ENCODE measurements around the gene CYGB. TPM values are rescaled to one million over a fixed set of nuclear protein-coding genes. Genes with fewer than 3 reads are reported as not detected.
A peak's percentile ranks its signal among the peaks of the same experiment; 100 is the strongest.

The CYGB gene
- total and polyA plus RNA-seq, 9 of the 15 experiments (the other 6 are each of a cell fraction or from before 2014, with no cell fraction given): 0.08 to 0.95 (median 0.18) TPM; not detected in 5

DNA sequence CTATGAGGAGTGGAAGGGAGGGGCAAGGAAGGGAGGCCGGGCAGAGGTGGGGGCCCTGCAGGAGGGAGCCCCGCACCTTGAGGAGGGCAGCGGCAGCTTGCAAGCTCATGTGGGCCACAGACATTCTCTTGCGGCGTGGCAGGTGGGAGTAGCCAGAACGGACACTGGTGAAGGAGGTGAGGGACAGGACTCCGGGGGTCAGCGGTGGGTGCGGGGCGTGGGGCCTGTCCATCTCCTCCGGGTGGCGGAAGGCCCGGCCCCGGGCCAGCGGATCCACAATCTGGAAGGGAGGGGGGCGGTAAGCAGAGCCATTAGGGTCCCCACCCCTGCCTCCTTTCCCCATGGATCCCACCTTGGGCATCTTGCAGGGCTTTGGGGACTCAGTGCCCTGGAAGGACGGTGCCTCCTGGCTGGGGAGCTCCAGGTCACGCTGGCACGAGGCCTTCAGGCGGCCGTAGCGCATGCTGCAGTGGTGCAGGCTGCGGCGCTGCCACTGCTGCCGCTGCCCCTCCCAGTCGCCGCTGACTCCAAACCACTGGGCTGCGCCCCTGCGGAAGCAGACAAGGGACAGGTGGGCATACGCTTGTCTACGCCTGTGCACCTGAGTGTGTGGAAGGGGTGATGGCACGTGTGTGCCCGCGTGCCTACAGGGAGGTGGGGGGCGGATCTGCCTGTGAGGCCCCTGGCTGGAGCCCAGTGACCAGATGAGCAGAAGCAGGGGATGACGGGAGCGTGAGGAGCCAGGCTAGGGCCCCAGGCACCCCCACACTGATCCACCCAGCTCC is 58.6 kb downstream of the CYGB start:
- intact Hi-C loops (cut with micrococcal nuclease) (no loop called here), in situ Hi-C loops (cut with MboI) (no loop called here)
- DNase-seq (ENCODE audit: extremely low read depth in 1 of 4, low spot score in 3 of 4) (no peak), FAIRE-seq (no peak), ATAC-seq (no peak)
- no TSS peak for BruUV-seq (replicated peaks)
- Histone ChIP-seq H4K20me1 (replicated peaks; ENCODE audit: control insufficient read depth, insufficient read depth, low read length) (peaks cover 3% of the 10 kb centered on the region; the same call in 1 of the 2 replicates), H3K9me3 (replicated peaks; ENCODE audit: control insufficient read depth, insufficient read depth, low read depth, low read length) (no peaks in the 10 kb centered on the region), H3K9me1 (ENCODE audit: control insufficient read depth, insufficient read depth, low read length) (no peaks in the 10 kb centered on the region), H3K36me3 (ENCODE audit: control insufficient read depth, insufficient read depth, low read length) (no peaks in the 10 kb centered on the region), H3K79me2 (ENCODE audit: control insufficient read depth, insufficient read depth, low read length) (no peaks in the 10 kb centered on the region), H3K4me3 (no peak overlapping the region), H3K9ac (ENCODE audit: insufficient read depth in 1 of 2, low read depth in 2 of 2, low read length in 2 of 2) (peak overlapping the region in 1 of 2 experiments; percentile 17; a peak in 1 of 4 replicates), H3K27ac (ENCODE audit: extremely low read depth, low read depth, low read length) (no peak overlapping the region), H3K4me2 (ENCODE audit: insufficient read depth, low read length) (no peak overlapping the region), H2AFZ (ENCODE audit: low read depth, low read length) (no peak overlapping the region), H3K4me1 (replicated peaks in 1 of 2; ENCODE audit: control insufficient read depth in 2 of 2, insufficient read depth in 2 of 2, low read length in 2 of 2) (peaks cover 0 to 33% of the 10 kb centered on the region in 2 experiments; a peak in 2 of 5 replicates), H3K27me3 (ENCODE audit: control insufficient read depth in 2 of 2, insufficient read depth in 2 of 2, low read length in 2 of 2) (peaks cover 0 to 28% of the 10 kb centered on the region in 2 experiments; a peak in 2 of 5 replicates)
- ChIA-PET CTCF (ENCODE audit: low intra/inter-chr PET ratio) (no interaction called here), POLR2A (interaction anchor here (0.5 to 2.1 kb wide), 3 partner anchors 13 to 346 kb away, joined by 3 to 6 read pairs (median 3); no protein-coding TSS in a partner anchor)
- TF ChIP-seq MBD2 (IDR thresholded peaks at IDR 0.05; ENCODE audit: borderline replicate concordance, low read depth) (0 out of 2 replicates have a peak, but pooled peaks have one; percentile 14), ZNF384 (IDR thresholded peaks at IDR 0.05; ENCODE audit: low read depth, low read length) (no peak)
- 56% methylated on average over 34 of the region's 37 CpGs for WGBS (ENCODE audit: insufficient coverage, low coverage, missing lambda C conversion rate)

DNA sequence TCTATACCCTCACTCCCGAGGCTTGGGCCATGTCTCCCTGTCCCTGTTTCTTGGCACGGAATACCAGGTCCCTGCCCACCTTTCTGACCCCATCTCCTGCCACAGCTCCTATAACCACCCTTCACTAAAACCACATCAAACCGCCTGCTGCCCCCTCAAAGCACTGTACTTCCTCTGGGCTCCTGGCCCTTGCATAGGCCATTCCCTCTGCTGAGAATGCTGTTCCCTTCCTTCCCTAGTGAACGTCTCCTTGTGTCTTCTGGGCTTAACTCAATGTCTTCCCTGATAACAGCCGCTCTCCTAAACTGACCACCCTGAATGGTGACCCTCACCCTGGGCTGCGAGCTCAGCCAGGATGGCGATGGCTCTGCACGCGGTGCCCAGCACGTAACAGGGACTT is 59.4 kb downstream of the CYGB start:
- in situ Hi-C loops (cut with MboI): no loop called here
- POLR2A ChIA-PET: interaction anchor here (0.6 to 1.8 kb wide), 3 partner anchors 21 to 66 kb away, joined by 3 to 4 read pairs (median 3); no protein-coding TSS in a partner anchor
- Histone ChIP-seq H3K36me3 (ENCODE audit: control insufficient read depth, insufficient read depth, low read length) (no peaks in the 10 kb centered on the region), H4K20me1 (replicated peaks; ENCODE audit: control insufficient read depth, insufficient read depth, low read length) (peaks cover 3% of the 10 kb centered on the region; the same call in 1 of the 2 replicates), H3K4me2 (ENCODE audit: insufficient read depth, low read length) (no peak overlapping the region), H3K79me2 (ENCODE audit: control insufficient read depth, insufficient read depth, low read length) (no peaks in the 10 kb centered on the region), H3K4me3 (no peak overlapping the region), H3K9me1 (ENCODE audit: control insufficient read depth, insufficient read depth, low read length) (no peaks in the 10 kb centered on the region), H3K4me1 (replicated peaks in 1 of 2; ENCODE audit: control insufficient read depth in 2 of 2, insufficient read depth in 2 of 2, low read length in 2 of 2) (peaks cover 0 to 41% of the 10 kb centered on the region in 2 experiments; a peak in 2 of 5 replicates), H3K9ac (ENCODE audit: insufficient read depth in 1 of 2, low read depth in 2 of 2, low read length in 2 of 2) (0 out of 4 replicates have a peak overlapping the region, but pooled peaks of 1 of the 2 experiments have one; percentile 45), H3K27ac (ENCODE audit: extremely low read depth, low read depth, low read length) (no peak overlapping the region), H3K27me3 (ENCODE audit: control insufficient read depth in 2 of 2, insufficient read depth in 2 of 2, low read length in 2 of 2) (peaks cover 6 to 37% of the 10 kb centered on the region in 2 experiments; a peak in 4 of 5 replicates), H2AFZ (ENCODE audit: low read depth, low read length) (no peak overlapping the region), H3K9me3 (replicated peaks; ENCODE audit: control insufficient read depth, insufficient read depth, low read depth, low read length) (no peaks in the 10 kb centered on the region)
- 50% methylated on average over 10 of the region's 10 CpGs for WGBS (ENCODE audit: insufficient coverage, low coverage, missing lambda C conversion rate)
- intact Hi-C loops (cut with micrococcal nuclease): no loop called here
- no peak for ATAC-seq
- TF ChIP-seq KDM1A (IDR thresholded peaks at IDR 0.05) (peak in 1 of 2 experiments; percentile 31; a peak in 1 of 4 replicates), BCOR (IDR thresholded peaks at IDR 0.05) (peak; percentile 65; the same call in 1 of the 2 replicates)
- TF ChIP-seq, protein P1, sequence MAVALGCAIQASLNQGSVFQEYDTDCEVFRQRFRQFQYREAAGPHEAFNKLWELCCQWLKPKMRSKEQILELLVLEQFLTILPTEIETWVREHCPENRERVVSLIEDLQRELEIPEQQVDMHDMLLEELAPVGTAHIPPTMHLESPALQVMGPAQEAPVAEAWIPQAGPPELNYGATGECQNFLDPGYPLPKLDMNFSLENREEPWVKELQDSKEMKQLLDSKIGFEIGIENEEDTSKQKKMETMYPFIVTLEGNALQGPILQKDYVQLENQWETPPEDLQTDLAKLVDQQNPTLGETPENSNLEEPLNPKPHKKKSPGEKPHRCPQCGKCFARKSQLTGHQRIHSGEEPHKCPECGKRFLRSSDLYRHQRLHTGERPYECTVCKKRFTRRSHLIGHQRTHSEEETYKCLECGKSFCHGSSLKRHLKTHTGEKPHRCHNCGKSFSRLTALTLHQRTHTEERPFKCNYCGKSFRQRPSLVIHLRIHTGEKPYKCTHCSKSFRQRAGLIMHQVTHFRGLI (CRISPR knock-in tag; IDR thresholded peaks at IDR 0.05): no peak
- no peak for DNase-seq (ENCODE audit: extremely low read depth in 1 of 4, low spot score in 3 of 4)
- CTCF ChIA-PET (ENCODE audit: low intra/inter-chr PET ratio): no interaction called here
- no TSS peak for BruUV-seq (replicated peaks)
- FAIRE-seq: no peak

Data from K562 (cell line).